GM19328 (cell line): ENCODE measurements around the gene USP24.
"Not testable (repeated sequence)": the region's sequence is repeated elsewhere in the genome, so short reads cannot be mapped to it uniquely, and the experiment has no call there.

Experiments
- ATAC-seq: cut with Tn5 transposase; IDR thresholded peaks from one replicate; pipeline ENCODE4 v1.9.1; 2021; ENCODE audit warnings: mild to moderate bottlenecking, moderate library complexity; ENCODE audit not compliant: unreplicated experiment

The USP24 gene

DNA sequence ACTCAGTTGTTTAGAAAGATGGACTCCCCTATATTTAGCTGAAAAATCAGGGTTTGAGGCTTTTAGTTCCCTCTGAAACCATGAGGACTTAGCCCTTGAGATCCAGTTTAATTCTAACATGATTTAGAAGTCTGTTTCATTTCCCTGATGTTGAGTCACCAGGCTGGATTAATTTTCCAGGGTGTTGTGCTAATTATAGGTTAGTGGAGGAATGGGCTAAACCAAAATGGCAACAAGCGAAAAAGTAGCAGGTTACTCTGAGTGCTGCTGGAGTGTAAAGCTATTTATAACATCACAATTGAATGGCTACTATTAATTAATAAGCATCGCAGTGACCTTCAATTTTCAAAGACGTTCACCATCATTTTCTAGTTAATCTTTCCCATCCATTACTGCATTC is 15.5 kb upstream of the USP24 start:
- ATAC-seq, result no peak

DNA sequence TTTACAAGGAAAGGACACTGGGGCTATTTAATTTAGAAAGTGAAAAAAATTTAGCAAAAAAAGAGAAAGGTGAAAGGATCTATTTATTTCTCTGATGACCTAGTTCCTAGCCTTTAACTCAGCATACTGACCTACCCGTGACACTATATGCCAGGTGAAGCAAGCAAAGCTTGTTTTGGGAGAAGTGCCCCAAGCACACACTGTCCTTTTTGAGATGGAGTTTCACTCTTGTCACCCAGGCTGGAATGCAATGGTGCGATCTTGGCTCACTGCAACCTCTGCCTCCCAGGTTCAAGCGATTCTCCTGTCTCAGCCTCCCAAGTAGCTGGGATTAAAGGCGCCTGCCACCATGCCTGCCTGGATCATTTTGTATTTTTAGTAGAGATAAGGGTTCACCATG is 14.6 kb upstream of the USP24 start:
- ATAC-seq, result not testable (repeated sequence)

DNA sequence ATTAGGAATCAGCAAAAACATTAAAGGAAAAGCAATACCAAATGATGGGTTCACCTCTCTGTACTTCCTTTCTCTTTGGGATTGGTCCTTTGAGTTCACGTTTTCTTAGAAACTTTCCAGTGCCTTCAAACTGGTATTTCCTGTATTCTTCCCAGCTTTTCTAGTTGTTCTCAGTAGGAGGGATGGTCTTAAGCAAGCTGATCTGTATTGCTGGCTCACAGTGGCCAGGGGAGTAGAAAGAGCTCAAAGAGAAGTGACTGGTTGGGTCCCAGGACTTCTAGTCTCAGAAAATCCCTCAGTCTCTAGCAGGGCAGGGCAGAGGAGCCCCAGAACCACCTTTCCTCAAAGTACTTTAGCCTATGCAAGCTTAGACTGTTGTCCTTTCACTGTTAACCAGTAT is 10.1 kb upstream of the USP24 start:
- ATAC-seq, result no peak

DNA sequence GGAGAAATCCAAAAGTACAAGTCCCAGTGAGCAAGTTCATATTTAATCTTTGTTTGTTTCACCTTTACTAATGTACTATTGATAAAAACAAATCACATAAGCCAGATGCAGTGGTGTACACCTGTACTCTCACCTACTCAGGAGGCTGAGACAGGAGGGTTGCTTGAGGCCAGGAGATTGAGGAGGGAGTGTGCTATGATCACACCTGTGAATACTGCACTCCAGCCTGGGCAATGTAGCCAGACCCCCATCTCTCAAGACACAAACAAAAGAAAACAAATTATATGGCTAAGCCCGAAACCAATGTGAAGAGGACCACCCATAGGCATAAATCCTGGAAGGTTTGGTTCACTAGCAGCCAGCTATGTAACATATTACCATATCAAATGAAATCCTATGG is 9.6 kb upstream of the USP24 start:
- ATAC-seq, result no peak

DNA sequence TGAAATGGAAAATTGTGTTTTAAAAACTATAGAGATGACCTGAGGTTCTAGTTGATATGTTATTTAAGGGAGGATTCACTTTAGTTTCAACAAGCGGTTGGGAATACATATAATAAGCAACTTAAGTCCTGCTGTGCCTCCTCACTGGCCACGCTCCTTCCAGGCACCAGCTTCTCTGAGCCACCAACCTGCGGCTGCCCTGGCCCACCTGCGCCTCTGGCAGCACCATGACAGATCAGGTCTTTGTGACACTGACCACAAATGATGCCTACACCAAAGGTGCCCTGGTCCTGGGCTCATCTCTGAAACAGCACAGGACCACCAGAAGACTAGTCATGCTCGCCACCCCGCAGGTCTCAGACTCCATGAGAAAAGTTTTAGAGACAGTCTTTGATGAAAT is 7.0 kb upstream of the USP24 start:
- ATAC-seq, result no peak

DNA sequence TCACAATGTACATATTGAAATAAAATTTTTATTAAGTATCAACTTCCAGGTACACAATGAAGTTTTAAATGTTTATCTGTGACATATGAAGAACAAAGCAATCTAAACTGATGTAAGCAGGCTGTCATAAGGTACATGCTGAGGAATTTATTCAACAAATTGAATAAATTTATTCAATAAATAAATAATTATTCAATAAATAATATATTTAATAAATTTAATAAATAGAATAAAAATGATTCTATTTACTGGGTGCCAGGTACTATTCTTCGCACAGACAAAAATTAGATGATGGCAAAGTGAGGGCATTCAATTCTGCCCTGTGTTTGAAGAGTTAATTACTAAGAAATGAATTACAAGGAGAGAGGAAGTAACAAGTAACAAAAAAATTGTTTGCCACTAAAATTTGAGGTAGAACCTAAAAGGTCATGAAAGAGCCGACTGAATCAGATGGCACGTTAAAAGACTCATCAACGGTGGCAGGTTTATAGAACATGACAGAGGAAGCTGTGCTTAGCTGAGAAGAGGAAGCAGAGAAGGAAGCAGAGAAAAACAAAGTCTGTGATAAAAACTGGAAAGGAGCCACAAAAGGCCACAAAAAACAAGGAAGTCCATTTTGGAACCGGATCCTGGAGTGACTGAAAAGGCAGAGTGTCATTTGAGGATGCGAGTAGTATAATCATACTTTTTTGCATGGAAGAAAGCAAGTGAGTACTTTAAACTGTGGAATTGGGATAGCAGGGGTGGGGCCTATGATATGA is 2.2 kb upstream of the USP24 start:
- ATAC-seq, result no peak

DNA sequence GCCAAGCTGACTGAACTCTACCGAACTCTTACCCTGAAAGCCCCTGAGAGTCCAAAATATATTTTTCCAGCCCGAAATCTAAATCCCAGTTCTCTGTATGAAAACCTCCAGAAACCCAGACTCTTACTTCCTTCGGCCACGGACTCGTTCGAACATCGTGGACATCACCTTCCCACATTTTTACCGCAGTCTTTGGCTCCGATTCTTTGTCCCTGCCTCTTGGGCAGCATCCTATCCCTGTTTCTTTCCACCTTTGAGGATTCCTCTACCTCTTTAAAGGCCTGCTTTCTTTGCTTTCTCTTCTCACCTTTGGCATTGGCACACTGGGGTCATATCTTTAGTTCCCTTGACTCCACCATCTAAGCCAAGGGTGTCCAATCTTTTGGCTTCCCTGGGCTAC is 932 bp upstream of the USP24 start:
- ATAC-seq, result no peak

DNA sequence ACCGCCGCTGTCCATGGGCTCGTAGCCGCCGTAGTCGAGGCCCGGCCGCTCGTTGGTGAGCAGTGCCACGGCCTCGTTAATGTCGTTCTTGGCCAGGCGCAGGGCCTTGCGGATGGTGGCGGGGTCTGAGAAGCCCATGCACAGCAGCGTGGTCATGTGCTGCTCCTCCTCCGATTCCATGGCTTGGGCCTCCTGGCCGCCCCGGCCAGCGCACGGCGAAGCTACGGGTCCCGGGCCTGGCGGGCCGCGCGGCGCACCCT is 300 bp downstream of the USP24 start:
- peak; percentile 7 for ATAC-seq

DNA sequence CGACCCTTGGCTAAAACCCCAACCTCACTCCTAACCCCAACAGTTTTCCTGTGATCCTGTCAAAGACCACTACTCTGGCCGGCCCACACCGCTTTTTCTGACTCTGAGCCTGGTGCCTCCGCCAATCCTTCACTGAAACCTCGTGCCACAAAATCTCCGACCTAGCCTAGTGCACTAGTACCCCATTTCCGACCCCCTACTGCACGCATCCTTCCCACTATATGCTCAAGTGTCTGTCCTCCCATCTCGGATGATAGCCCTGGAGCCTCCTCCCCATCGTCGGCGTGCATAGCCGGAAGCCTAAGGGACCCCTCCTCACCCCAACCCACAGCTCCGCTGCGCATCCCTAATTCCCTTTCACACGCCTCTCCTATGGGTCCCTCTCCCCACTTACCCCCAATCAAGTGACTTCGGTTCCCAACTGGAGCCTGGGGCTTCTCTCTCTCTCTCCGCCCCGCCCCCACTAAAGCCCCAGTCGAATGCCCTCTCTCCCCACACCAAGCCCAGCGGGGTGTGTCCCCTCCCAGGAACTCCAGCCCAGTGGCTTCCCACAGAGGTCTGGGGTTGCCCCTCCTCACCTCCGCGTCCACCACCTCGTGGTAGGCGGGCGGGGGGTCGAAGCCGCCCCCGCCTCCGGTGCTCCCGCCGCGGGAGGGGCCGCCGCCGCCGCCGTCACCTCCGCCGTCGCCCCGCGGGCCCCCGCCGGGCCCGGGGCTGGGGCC is 791 bp downstream of the USP24 start:
- ATAC-seq, result peak; percentile 15

DNA sequence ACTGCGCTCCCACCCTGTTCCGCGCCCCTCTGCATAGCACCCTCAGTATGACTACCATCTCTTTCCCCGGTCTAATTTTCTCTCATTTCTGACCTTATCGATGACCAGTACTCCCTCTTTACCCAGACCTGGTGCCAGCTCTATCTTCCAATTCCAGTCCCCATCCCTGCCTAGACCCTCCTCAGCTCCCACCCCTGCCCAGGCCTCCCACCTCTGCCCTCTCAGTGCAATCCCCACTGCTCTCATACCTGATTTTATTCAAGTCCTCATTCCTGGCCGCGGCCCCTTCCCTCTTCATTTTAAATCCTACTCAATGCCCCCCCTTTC is 1.3 kb downstream of the USP24 start:
- ATAC-seq, result no peak

DNA sequence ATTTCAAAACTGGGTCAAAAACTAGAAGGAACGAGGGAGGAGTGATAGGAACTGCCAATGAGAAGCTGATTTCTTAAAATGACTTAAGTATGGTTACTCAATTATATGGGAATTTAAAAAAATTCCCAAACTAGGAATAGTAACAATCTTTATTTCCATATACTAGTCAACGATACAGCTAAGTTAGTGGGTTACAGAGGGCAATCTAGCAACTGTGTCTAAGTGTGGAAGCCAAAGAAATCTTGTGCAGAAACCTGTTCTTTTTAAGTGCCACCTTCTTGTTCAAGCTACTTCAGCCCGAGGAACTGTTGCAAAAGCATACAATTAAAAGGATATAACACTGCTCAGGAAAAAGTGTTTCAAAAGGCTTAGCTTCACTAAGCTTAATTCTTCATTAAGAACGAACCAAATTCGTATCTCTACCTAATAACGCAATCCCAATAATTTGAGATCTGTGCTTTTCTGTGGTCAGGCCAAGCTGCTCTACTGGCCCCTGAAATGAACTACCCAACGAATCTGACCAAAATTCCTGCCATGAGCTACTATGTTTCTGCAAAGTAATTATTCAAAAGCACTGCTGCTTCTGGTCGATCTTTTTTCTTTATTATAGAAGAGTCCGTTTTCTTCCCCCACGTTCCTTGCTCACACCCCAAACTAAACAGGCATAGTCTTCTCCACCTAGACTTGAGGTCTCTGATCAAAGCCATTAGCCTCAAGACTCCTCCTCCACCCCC is 1.8 kb downstream of the USP24 start:
- ATAC-seq, result no peak

DNA sequence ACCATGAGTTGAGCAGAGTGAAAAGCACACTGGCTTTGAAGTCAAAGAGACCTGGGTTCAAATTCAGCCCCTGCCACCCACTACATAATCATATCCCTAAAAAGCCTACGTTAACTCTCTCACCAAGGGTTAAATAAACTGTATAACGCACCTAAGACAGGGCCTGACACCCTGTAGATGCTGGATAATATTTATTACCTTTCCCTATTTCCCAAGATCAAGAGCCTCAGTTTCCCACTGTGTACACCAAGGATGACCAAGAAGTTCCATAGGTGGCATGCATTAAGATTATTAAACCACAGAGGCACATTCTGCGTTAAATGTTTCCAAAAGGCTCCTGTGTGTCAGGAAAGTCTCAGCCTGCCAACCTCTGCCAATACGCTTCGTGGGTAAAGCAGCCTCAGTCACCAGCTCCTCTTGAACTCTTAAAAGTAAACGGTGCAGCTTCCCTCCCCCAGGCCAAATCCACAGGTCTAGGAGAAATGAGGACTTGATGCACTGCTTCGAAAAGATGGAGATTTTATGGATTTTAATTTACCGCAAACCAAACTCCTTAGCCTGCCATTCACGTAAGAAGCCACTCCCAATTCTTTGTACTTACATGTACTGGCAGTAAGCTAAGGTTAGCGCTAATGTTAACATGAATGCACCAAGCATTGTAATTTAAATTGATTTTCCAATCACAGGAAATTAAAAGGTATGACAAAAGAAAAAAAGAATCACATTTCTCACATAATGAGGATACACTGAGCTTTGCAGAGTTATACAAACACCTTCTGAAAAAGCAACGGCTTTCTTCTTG is 2.6 kb downstream of the USP24 start:
- no peak for ATAC-seq

DNA sequence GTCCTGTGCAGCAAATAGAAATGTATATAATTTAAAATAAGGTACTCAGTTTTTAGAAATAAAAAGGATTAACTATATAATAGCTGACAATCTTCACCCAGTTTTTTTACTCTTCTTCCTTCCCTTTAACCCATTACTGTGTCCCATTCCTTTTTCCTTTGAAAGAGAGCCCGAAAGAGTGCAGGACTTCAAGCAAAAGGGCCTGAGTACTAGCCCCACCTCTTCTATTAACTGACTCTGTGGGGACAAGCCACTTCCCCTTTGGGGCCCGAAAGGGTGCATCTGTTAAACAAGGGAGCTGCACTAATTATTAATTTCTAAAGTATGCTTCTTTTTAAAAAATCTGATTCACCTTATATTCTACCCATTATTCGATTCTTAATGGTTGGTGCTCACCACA is 3.3 kb downstream of the USP24 start:
- no peak for ATAC-seq

DNA sequence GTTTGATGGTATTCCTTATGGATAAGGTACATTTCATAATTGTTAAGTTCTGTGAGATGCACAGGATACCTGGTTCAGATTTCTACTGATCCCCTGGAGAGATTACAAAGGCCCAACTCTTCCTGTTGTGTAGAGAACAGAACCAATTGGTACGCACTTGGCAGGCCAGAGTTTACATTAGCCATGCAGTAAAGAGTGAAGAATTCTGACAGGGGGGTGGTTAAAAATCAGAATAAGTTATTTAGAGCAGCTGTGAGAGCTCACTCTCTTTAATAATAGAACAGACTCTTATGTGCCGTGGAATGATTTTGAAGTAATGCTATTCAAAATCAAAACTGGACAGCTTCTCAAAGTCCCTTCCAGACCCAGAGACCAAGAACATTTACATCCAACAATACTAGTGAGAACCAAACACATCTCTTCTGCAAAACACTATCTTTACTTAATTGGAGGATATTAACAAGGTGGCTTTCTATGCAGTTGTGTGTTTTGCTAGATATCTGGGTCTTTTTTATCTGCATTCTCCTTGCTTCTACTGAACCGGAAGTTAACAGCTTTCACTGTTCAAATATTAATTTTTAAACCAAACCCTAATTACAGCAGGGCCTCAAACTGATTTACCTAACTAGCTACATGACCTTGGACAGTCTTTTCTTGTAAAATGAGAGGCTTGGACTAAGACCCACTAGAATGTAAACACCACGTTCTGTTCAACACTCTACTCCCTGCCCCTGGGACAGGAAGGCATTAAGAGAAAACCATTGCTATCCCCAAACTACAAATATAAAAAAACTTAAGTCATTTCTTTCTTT is 4.0 kb downstream of the USP24 start:
- ATAC-seq, result no peak

DNA sequence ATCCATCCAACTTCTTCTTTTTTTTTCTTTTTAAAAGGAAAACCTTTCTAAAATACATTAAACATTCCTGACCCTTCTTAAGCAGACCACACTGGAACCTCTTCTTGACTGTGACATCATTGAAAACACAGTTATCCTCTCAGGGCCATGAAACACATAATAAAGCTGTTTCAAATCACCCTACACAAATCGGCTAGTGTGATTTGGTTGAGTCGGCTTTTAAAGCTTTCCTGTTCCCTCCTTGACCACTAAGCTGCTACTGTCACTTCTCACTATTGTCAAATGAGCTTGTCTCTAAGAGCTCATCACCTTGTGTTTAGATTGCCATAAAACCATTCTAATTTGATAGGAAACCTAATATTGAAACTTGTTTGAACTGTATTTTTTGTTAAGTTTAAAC is 5.9 kb downstream of the USP24 start:
- ATAC-seq, result no peak

DNA sequence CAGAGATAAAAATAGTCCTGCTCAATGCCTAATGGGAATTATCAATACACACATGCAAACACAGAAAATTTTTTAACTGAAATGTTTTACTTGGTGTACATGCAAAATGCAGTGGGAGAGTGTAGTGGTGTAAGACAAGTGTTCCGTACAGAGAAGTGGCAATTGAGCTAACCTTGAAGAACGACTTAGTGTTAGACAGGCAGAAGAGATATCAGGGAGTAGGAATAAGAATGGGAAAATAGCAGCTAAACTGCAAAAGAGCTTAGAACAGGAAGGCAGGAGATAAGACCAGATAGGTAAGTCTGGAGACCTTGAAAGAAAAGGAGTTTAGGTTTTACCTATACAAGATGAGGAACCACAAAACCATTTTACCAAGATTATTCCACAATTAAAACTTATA is 9.0 kb downstream of the USP24 start:
- ATAC-seq, result no peak

DNA sequence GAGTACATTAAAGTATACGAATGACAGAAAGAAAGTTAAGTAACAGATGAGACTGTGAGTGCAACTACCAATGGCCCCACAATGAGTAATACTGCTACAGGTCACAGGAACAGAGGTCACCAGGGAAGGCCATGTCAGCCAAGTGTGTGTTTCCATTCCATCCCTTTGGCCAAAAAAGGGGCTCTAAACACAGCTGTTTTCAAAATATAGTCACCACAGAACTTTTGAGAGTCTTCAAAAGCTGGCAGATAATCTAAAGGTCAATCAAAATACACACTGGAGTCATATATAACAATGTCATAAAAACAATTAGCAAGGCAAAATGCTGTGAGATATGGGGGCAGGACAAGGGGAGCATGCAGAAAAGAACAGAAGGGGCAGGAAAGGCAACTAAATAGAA is 10.2 kb downstream of the USP24 start:
- ATAC-seq, result peak; percentile 62

DNA sequence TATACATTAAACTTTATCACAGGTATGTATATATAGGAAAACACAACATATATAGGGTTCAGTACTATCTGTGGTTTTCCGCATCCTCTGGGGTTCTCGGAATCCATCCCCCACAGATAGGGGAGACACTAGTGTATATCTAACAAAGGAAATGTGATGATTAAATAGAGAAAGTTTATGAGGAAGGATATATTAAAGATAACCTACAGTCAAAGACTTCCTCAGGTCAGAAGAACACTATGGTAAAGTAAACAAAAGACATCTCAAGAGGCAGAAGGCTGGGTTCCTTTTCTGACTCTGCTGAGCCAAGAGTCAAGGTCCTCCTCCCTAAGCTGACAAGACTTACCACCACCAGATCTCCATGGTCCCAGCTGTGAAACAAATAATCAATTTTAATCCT is 12.1 kb downstream of the USP24 start:
- no peak for ATAC-seq

DNA sequence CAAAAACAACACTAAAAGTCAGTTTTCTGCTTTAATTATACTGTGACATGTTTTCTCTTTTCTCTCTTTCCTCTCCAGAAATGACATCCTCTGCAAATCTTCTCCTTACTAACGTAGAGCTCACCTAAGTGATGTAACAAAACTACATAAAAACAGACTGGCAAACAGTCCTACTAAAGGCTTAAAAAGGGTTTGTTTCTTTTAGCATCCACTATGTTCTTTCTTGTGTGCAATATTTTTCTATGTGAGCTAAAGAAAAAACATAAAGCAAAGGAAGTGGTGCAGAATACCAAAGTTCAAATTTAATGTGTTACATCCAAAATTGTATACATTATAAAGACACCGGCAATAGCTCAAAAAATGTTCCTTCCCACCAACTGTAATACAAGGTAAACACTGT is 14.5 kb downstream of the USP24 start:
- ATAC-seq, result no peak

DNA sequence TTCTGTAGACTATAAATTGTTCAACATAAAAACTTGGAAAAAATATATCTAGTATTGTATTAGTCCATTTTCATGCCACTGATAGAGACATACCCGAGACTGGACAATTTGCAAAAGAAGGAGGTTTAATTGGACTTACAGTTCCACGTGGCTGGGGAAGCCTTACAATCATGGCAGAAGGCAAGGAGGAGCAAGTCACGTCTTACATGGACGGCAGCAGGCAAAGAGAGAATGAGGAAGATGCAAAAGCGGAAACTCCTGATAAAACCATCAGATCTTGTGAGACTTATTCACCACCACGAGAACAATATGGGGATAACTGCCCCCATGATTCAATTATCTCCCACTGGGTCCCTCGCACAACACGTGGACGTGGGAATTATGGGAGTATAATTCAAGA is 15.4 kb downstream of the USP24 start:
- not testable (repeated sequence) for ATAC-seq

DNA sequence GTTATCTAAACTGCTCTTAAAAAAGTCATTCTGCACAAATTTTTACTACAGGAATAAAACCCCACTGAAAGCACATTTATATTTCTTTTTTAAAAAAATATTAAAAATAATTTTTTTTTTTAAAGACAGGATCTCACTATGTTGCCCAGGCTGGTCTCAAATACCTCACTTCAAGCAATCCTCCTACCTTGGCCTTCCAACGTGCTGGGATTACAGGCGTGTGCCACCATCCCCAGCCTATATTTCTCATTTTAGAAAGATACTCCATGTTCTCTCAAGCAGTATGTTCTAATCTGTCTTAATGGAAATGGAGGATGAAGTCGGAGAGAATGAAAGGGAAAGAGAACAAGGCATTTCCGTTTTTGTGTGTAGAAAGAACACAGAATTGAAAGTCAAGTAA is 17.1 kb downstream of the USP24 start:
- ATAC-seq, result no peak
